Middle frontal gyrus (tissue), 1 donor: Measurements from ENCODE around the gene BACH1.

Experiments
- DNase-seq: peaks from one replicate; pipeline ENCODE4 v3.0.0-alpha.2; 2015; ENCODE audit warnings: low spot score; ENCODE audit errors: extremely low spot score

Gene BACH1

DNA sequence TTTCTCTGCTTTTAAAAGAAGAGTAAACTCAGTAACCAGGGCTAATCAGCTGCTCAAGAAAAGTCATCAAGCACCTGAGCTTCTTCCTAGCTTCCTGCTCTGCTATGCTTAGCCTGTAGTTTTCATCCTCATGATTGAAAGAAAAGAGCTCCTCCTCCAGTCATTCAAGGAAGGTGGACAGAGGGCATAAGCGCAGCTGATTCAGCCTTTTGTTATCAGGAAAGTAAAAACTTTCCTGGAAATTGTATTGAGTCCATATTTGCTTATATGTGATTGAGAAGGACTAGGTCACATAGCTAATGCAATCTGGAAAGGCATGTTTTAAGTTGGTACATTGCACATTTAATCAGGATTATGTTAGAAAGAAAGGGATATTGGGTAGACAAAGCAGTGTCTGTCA is 8.5 kb upstream of the BACH1 start:
- no peak for DNase-seq

DNA sequence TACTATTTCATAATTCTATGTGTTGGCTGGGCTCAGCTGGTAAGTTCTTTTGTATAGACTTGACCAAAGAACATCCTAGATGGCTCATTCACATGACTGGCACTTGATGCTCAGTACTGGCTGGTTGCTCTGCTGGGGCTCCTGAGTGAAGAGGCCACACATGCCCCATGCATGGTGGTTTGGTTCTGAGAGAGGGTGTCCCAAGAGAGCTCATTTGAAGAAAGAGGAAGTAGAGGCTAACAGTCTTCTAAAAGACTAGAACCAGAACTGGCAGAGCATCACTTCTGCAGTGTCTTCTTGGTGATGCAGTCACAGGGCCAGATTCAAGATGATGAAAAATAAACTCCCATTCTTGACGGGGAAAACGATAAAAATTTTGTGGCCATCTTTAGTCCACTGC is 5.2 kb upstream of the BACH1 start:
- DNase-seq: no peak

DNA sequence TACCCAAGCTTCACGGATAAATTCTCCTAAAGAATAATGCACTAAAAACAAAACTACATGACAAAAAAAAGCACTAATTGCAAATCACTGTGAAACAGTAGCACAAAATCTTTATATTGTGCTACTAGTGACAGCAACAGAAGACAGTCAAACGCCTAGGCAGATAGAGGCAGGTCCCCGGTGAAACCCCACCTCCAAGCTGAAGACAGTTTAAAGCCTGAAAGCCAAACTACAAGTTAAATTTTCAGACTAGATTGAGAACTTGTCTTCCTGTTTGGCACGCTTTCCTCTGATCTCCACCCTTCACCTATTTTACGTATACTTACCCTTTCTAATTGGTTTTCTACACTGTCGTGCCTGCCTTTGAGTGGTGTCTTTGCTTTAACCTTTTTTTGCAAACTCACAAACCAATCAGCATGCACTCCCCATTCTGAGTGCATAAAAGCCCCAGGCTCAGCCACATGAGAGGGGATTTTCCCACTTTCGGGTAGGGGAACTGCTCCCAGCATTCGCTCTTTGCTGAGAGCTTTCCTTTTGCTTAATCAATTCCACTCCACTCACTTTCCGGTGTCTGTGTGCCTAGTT is 3.6 kb upstream of the BACH1 start:
- no peak for DNase-seq

DNA sequence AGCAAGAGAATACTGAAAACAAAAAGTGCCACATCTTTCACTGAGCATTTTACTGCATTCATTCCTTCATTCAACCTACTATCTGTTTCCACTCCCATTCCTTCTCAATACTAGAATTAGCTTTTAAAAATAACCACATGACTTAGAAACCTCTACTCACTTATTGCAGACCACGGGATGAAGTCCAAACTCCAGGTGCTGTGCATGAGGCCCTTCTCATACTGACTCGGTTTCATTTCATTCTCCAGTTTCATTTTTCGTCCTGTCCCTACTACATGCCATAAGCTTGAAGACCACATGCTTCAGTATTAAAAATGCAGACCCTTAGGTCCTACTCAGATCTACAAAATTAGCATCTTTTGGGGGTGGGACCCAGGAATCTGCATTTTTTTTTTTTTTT is 2.3 kb upstream of the BACH1 start:
- no peak for DNase-seq

DNA sequence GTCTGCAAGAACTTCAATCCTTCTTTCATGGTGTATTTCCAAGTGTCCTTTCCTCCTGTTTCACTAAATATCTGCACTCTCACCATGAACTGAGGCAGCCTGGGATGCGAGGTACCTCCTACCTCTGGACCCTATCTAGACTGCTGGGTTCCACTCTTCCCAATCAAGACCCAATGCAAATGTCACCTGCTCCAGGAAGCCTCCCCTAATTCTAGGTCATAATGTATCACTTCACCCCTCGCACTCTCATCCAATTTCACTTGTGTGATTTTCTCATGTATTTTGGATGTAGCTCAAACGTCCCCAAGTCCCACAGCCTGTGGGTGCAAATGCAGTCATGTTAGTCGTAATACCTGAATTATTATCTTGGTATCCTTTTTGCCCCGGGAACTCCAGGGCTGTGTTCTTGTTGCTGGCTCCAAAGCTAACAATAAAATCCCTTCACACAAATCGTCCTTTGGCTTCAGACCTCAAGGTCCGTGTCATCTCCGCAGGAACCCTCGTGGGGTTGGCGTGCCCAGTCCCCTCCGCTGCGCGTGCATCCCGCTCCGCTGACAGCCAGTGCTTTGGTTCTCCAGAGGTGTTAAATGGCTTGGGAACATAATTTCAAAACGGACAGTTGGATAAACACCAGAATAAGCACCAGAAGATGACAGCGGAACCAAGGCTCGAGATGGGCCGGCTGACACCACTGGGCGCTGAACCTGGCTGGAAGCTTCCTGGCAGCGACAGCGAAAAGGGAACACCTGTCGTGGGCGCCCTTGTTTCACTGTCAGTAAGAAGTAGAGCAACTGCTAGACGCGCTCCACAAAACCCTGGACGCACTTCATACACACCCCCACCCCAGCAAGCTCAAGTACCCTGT is 1.0 kb upstream of the BACH1 start:
- DNase-seq: no peak

DNA sequence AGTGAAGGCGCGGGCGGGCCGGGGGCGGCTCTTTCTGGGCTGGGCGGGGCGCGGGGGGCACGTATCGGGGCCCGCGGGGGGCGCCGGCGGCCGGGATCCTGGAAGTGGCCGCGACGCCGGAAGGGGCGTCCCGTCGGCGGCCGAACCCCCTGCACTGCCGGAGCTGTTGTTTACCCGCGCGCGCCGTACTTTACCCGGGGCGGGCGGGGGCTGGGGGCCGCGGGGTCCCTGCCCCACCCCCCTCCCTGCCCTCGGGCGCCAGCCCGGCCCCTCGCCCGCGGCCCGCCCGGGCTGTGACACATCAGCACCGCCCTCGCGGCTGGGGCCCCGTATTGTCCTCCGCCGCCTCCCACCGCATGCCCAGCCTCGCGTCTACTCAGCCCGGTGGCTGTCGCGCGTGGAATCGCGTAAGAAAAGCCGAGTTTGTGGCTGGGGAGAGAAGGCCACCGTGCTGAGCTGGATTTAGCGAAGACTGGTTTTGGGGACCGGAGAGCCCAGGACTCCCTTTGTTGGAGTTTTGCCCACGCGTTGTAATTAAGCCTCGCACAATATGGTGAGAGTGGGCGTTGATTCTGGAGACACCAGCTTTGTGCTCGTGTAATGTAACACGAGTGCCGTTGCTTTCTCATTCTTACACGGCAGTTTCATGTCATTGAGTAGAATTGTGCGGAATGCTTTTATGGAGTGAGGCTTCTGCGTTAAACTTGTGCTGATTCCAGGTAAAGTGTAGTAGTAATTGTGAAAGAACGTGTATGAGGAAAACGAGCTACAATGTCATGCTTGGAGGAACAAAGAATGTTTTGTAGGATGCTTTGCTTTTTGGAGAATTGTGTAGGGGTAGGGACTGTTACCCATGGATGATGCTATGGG is 559 bp downstream of the BACH1 start:
- DNase-seq: no peak

DNA sequence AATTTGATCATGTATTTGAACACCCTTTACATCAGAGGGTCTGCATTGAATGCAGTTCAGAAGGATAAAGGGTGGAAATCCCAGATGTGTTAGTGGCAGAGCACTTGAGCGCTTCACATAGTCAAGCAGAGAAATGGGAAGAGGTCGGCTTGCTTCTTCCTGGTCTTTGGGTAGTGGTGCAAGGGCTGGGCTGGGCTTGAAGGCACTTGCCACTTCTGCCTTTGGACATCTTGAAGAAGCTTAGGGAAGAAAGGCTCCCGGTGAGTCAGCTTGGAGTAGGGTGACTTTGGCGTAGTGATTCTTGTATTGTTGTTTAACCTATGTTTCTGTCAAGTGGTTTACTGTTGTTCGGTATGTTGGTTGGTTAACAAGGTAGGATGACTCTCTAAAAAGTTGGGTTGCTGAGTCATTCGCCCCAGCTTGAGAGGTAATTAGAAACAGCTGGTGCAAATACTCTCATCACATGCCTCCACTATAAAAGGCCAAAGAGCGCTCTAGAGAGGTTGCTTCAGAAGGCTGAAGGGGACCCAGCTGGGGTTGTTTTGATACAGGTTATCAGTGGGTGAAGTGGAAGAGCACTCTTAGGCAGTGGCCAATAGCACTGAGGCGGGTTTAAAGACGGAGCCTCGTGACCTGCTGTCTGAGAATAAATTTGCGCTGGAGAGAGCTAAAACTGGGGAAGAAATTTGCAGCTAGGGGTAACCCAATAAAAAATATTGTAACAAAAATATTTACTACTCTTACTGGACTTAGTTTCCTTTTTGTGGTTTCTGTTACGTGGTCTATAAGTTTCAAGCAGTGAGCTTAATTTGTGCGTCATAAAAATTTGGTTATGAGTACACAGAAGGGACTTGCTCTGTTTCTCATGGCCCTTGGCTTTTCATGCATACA is 1.4 kb downstream of the BACH1 start:
- no peak for DNase-seq

DNA sequence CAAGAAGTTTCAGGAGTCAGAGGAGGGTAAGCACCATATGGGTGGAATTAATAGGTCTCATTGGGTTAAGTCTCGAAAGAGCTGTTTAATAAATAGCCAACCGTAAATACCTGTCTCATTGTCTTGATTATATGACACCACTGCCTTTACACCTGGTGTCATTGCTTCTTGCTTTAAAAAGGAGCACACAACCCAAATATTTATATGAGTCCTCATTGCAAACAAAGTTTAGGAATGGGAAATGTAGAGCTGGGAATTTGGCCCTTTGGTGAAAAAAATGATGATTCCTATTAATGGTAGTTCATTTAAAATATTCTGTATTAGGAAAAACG is 2.1 kb downstream of the BACH1 start:
- no peak for DNase-seq

DNA sequence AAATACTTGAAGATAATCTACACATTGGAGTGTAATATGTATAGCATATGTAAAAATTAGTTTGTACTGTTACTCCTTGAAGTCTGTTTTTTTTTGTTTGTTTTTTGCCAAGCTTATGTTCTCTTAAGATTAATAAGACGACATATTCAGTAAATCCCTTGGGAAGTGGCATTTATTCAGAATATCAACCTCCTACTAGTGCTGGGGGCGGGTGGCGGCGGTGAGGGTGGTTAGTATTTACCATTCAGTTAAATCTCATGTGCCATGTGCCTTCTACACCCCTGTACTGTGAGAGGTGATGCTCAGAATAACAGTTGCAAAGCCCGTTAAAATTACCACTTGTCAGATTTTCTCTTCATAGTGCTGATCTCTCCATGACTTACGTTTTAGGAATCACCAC is 3.0 kb downstream of the BACH1 start:
- no peak for DNase-seq

DNA sequence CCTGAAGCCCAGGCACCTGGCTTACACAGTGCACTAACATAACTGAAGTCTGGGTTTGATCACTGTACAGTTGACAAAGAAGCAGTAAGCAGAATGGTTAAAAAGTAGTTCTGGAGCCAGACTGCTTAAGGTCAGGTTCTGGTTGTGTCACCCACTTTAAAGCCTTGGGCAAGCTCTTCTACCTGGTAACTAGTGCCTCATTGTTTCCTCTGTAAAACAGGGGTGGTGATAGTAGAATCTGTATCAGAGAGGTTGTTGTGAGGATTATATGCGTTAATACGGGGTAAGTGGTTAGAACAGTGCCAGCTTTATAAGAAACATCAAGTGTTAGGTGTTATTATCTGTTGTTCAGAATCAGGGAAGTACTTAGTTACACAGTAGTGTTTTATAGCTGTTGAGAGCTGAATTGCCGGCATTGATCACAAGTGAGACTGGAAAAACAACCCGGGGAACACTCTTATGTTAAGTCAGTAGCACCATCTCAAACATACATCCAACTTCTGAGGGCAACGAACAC is 3.7 kb downstream of the BACH1 start:
- no peak for DNase-seq

DNA sequence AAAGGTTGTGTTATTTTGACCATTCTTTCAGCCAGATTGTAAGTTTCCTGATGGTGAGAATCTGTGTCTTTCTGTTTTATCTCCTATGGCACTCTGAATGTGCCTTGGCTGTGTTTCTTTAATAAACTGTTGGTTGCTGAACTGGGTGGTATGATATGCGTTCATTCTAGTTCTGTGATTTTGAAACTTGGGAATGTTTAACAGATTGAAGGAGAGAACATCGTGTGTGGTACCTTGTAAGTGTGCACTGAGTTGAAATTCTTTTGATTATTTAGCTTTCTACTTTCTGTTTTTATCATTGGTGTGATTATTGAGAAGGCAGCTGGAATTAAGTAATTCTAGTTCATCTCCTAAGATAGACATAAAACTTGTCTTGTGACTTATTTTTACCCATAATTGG is 4.6 kb downstream of the BACH1 start:
- no peak for DNase-seq

DNA sequence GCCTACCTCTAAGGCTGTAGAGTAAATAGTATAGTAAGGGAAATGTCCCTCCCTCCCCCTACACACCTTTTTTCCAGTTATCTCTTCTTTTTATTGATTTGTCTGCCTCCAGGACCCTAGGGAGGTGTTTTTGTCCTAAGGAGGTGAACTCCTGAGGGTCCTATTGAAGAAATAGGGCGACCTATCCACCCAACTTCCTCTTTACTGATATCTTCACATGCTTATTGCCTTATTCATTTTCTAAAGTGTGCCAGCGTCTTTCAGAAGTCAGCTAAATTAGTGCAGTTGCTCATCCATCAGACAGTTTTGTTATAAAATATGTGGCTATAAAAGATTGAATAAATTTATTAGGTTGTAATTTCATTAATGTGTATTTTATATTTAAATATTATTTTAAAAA is 5.9 kb downstream of the BACH1 start:
- DNase-seq: no peak

DNA sequence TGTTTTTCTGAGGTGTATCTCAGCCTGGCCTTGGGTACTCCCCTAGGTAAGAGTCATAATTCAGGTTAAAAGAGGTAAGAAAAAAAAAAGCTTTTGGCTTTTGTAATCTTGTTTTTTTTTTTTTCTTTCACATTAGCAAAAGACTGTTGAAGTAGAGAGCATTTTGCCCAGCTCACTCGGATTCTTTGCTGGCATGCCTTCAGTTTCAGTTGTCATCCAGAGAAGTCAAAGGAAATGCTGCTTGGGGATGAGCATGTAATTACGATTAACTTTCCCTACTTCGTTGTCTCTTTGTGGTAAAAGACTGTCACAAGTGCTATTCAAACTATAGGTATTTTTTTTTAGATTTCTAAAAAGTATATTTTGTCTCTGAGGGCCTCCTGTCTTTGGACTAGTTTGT is 6.3 kb downstream of the BACH1 start:
- DNase-seq: no peak

DNA sequence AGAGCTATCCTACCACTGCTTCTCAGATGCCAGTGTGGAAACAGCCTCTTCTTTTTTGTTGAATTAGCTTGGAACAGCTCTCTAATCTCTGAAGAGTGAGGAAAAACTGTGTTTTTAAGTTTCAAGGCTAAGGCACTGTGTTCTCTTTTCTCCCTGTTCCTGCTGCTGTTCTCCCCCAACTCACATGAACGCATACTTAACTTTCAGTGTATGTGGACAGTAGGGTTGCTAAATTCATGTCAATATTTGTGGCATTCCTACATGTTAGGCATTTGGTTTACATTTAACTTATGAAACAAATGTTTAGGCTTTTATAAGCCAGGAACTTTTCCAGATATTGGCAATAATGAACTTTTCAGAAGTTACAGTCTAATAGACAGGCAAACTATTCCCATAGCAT is 6.8 kb downstream of the BACH1 start:
- no peak for DNase-seq

DNA sequence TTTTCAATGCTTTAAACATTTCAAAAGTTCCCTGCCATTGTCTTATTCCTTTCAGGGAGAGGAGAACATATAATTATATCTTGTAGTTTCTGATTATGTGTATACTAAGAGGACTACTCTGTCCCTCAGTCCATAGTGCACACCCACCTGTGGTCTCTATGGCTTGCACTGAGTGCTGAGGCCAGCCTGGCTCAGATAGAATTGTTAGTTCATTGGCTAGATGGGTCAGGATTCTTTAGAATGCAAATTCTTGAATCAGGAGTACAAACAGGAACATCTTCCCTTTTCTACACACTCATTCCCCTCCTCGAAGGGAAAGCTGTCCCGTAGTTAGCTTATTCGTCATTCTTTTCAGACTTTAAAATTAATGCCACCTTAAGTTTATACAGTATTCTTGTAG is 8.2 kb downstream of the BACH1 start:
- DNase-seq: no peak

DNA sequence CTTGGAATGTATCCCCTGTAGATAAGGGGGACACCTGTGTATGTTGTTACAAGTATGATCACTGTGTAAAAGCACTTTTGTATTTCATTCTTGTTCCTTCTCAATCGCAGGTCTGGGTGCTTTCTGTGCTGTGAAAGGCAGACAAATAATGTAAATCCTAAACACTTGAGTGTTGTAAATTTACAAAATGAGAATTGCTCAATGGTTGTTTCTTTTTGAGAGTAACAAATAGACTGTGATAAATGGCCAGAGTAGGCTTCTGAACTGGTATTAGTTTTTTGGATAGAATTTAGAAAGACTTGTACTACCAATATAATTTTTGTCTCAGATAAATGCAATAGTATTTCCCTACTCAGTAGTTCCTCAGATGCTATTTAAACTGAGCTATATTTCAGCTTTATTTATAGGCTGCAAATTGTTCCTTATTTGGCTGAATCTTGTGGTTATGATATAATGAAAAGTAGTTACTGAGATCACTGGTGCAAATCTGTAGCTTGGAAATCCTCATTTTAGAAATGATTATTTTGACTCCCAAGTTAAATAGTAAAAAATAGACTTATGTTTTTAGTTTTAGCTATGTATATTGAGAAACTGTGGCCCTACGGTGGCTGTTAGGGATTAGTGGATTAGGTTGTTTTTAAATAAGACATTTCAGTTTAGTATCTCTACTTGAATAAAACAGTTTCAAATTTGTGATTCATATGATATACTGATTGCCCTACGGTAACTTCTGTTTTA is 9.2 kb downstream of the BACH1 start:
- no peak for DNase-seq

DNA sequence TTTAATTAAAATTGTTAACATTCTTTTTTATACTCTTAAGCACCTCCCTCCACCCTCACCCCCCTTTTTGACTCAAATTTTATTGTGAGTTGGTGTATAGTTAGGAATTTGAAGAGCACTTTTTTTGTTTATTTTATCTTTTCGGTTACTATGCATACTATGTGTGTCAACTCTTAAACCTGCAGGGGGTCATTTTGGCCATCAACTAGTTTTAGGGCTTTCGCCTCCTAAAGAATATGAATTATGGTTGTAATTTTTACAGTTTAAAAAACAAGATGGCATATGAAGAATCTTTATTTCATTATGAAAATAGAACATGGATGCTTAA is 9.7 kb downstream of the BACH1 start:
- DNase-seq: no peak

DNA sequence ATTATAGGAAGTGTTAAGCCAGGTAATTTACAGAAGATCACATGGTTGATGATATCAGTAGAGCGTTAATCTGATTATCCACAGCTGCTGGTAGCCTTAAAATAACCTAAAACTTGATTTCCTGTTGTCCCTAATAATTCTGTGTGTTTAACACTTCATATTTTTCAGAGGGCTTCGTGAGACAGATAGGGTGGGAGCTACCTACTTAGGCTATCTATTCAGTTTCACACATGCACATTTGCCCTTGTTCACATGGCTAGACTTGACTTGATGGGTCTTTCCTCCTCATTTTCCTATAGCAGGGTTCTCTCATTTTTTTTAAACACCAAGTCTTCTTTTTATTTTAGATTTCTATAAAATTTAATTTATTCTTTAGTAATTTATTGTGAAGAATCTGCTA is 11.0 kb downstream of the BACH1 start:
- DNase-seq: no peak

DNA sequence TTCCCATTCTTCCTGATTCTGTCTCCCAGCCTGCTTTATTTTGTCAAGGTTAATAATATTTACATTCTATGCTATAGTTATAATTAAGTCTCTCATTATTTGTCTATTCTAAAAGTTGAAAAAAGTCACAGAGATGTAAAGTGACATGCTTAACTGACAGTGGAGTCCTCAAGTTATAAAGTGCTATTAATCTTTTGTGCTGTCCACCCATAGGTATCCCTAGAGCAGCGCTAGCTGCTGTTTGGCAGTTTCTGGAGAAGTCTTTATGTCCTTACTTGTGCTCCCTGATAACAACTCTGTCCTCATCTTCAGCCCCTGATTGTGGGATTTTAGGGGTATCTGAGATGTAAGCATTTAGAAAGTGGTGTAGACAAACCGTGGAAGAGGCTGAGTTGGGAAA is 13.1 kb downstream of the BACH1 start:
- no peak for DNase-seq

DNA sequence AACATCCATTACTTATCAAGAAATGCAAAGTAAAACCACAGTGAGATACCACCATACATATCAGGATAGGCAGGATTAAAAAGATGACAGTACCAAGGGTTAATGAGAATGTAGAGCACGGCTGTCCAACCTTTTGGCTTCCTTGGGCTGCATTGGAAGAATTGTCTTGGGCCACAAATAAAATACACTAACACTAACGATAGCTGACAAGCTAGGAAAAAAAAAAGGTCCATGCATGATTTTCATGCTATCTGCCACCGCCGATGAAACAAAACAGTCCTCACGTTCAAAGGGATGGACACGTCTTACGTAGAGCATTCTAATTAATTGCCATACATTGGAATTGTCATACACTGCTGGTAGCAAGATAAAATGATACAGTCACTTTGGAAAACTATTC is 14.3 kb downstream of the BACH1 start:
- DNase-seq: no peak
